ENCODE results near the gene LRGUK.

The LRGUK gene

DNA sequence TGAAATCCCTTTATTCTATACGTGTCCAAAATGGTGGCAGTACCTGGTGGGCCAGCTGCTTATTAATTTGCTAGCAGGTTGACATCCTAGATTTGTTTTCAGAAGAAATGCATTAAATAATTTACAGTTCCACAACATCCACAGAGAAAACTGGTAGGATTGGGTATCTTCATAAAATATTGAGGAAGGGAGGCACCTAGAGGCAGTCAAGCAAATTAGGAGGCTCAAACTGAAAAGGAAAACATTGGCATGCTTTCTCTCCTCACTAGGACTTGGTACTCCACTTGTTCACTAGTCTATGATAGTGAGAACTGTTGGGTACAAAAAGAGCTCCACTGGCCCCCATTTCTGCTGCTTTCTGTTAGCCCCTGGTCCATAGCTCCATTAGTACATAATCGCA, 18.3 kb upstream of the LRGUK start:
- TF ChIP-seq, protein P1, sequence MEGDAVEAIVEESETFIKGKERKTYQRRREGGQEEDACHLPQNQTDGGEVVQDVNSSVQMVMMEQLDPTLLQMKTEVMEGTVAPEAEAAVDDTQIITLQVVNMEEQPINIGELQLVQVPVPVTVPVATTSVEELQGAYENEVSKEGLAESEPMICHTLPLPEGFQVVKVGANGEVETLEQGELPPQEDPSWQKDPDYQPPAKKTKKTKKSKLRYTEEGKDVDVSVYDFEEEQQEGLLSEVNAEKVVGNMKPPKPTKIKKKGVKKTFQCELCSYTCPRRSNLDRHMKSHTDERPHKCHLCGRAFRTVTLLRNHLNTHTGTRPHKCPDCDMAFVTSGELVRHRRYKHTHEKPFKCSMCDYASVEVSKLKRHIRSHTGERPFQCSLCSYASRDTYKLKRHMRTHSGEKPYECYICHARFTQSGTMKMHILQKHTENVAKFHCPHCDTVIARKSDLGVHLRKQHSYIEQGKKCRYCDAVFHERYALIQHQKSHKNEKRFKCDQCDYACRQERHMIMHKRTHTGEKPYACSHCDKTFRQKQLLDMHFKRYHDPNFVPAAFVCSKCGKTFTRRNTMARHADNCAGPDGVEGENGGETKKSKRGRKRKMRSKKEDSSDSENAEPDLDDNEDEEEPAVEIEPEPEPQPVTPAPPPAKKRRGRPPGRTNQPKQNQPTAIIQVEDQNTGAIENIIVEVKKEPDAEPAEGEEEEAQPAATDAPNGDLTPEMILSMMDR (conservative IDR thresholded peaks at IDR 0.05): no peak
- no peak overlapping the region for H3K27ac ChIP-seq

DNA sequence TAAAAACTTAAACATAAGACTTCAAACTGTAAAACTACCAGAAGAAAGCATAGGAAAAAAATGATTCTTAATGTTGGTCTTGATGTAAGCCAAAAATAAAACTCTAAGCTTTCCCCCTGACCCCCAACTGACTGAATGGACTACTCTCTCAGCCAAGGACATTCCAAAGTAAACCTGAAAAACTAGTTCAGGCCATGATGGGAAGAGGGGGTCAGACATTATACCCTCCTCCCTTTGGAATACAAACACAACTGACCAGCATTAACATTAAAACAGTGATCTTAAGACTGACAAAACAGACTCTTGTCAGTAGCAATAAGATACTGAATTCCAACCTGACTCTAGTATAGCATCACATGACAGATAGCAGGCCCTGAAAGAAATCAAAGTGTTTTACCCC, 13.5 kb upstream of the LRGUK start:
- TF ChIP-seq, protein P1 (conservative IDR thresholded peaks at IDR 0.05): no peak
- no peak overlapping the region for H3K27ac ChIP-seq

DNA sequence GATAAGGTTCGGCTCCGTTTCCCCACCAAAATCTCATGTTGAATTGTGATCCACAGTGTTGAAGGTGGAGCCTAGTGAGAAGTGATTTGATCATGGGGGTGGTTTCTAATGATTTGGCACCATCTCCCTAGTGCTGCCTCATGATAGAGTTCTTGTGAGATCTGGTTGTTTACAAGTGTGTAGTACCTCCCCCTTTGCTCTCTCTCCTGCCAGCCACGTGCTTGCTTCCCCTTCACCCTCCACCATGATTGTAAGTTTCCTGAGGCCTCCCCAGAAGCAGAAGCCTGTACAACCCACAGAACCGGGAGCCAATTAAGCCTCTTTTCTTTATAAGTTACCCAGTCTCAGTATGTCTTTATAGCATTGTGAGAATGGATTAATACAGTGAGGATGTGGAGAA, 12.1 kb upstream of the LRGUK start:
- TF ChIP-seq, protein P1 (conservative IDR thresholded peaks at IDR 0.05): no peak
- no peak overlapping the region for H3K27ac ChIP-seq

DNA sequence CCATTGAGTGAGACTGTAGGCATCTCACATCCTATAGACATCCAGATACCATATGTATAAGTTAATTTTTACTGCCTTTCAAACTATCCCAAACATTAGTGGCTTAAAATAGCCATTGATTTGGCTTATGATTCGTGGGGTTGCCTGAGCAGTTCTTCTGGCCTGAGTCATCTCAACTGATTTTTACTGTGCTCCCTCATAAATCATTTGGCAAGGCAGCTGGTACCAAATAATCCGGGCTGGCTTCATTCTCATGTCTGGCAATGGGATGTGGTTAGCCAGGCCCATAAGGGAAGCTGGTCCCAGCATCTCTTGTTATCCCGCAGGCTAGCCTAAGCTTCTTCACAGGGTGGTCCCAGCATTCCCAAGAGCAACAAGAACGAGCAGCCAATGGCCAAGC, 6.7 kb upstream of the LRGUK start:
- H3K27ac ChIP-seq: no peak overlapping the region
- TF ChIP-seq, protein P1 (conservative IDR thresholded peaks at IDR 0.05): no peak

DNA sequence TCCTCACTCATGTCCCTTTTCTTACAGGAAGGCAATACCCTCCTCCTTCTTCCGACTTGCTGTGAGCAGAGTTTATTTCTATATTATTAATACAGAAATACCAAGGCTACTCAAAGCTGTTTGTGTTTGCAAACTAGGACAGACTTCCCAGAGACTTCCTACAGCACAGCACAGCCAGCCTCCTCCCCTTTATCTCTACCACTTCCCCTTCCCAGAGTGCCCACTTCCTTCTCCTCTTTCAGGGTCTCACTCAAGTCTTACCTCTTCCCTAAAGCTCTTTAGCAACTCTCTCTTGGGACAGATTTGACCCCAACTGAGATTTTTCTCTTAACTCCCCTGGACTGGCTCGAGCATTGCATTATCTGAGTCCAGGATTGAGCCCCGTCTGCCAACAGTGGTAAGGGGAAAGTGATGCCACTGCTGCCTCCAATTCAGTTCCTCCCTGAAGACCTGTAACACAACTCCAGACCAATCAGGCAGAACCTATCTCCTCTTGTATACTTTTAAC, 5.5 kb upstream of the LRGUK start:
- TF ChIP-seq, protein P1 (conservative IDR thresholded peaks at IDR 0.05): no peak
- no peak overlapping the region for H3K27ac ChIP-seq

DNA sequence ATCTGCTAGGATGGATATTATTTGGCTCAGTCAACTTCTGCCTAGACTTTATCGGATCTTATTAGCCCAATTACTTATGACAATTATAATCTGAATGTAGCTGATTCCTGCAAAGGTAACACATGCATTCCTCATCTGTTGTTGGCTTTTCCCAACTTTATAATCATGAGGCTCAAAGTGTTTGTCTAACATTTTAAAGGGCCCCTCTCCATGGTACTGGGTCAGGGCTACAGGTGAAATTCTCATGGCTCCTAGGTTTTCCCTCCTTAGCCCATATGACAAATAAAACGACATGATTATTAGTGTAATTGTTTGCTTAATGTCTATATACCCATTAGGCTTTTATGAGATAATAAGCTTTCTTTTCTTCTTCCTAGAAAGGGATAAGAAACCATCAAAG, 4.2 kb upstream of the LRGUK start:
- H3K27ac ChIP-seq: no peak overlapping the region
- TF ChIP-seq, protein P1 (conservative IDR thresholded peaks at IDR 0.05): no peak

DNA sequence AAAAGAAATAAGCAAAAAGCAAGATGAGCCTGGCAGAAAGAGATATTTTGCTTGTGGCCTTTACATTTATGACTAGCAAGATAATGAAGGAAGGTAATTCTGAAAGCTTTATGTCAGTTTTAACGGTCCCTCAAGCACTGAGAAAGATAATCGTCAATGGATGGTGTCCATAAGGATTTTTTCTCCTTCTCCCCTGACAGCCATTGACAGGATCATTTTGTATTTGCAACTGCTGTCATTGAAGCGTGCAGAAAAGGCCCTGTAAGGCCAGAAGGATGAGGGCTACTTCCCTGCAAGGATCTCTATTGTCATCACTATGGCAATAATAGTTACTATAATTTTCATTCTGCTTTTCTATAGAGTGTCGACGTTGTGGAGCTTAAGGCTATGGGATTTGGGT, 994 bp upstream of the LRGUK start:
- TF ChIP-seq, protein P1 (conservative IDR thresholded peaks at IDR 0.05): no peak
- H3K27ac ChIP-seq: no peak overlapping the region

DNA sequence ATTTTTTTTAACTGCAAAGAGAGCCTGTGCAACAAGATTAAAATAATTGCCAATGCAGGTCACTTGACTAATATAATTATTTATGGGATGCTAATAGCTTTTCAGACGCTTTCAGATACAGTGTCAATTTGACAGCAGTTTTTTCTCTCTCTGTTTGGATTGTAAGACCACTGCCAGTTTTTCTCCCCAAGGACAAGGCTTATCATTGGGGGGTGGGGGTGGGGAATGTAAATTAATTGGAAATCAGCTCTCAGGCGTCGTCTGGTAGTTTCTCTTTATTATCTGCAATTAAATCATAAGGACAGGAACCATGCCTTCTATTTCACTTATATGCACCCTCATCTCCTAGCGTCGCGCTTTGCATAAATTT, 559 bp upstream of the LRGUK start:
- no peak overlapping the region for H3K27ac ChIP-seq

More for the DNA sequence above, 559 bp upstream of the LRGUK start:
- TF ChIP-seq, protein P1 (conservative IDR thresholded peaks at IDR 0.05): no peak
